GM19438 (cell line): ENCODE results near the gene SYTL3.

Experiments
- ATAC-seq: cut with Tn5 transposase; IDR thresholded peaks from one replicate; pipeline ENCODE4 v1.9.1; 2021; ENCODE audit warnings: low read depth; ENCODE audit not compliant: unreplicated experiment

Gene SYTL3

DNA sequence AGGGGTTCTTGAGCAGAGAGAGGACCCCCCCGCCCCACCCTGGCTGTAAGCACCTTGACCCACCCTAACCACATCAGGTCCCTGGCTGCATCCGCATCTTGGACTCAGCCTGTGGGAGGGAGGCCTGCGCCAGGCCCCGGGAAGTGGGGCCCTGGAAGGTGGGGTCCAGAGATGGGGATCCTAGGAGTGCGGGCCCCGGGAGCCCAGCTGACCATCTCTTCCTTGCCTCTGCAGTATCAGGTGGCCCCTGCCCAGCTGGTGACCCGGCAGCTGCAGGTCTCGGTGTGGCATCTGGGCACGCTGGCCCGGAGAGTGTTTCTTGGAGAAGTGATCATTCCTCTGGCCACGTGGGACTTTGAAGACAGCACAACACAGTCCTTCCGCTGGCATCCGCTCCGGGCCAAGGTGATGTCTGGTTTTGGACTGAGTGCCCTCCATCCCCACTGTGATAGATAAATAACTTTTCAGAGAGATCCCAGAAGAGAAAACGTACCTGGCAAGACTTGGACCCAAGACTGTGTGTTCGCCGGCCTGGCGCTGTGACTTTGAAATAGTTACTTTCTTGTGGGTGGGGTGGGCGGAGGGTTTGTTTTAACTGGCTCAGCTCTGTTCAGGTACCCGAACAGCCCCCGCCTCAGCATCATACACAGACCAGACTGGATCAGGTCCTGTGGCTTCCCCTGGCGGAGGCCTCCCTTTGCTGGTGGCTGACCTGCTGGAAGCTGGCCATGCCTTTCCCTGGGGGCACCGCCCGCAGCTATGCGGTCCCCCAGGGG is 107.3 kb downstream of the SYTL3 start:
- ATAC-seq, result no peak

DNA sequence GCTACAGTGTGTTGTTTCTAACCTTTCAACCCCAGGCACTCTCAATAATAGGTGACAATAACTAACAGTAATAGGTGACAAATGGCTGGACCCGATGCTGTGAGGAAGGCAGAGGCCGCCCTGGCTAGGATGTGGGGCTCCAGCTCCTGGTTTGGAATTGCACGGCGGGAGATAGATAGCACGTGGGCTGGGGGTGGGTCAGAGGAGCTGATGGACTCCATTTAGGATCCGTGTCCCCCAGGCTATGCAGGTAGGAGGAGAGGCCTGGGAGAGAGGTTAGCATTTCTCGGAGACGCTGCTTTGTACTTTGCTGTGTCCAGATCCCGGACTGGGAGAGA is 107.9 kb downstream of the SYTL3 start:
- no peak for ATAC-seq

DNA sequence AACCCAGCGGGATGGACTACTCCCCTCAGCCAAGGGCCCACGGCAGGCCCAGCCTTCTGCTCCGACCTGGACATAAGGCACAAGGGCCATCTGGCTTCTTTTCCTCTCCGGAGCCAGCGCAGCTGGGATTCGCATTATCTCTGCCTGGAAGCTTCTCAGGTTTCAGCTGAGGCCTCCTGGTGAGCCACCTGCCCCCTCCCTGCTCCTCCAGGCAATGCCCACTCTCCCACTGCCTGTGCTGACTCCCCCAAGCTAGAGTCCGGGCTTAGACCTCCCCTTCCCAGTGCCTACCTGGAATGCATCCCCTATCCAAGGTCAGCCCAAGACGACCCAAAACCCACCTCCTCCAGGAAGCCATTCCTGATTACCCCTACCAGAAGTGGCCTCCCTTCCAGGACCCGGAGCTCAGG is 108.6 kb downstream of the SYTL3 start:
- no peak for ATAC-seq

- ATAC-seq, result no peak
Observed at GRCh38 chr6:158758941-158759479, 109.2 kb downstream of the SYTL3 start.

DNA sequence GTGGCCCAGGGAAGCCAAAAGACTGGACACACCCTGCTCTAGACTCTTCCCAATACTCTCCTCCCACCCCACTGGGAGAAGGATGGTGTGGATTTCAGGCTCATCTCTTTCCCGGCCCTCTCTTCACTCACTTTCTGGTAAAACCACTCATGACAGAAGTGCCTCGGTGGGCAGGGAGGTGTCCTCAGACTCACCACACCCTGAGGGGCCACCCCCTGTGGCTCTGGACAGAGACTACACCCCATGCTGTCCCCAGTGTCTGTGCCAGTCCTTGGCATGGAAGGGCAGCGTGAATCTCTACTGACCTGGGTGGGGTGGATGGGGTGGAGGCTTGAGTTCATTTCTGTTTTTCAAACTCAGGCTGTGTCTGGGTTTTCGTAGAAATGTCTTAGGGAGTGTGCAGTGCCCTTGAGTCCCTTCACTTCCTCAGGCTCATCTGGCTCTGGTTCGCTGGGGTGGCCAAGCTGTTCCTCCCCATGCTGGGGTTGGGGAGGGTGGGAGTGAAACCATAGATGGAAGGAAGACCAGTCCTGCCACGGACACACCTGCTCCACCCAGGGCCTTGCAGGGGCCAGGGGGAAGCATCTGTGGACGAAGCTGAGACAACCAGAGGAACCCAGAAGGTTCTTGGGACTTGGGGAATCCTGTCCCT is 110.2 kb downstream of the SYTL3 start:
- ATAC-seq, result no peak

DNA sequence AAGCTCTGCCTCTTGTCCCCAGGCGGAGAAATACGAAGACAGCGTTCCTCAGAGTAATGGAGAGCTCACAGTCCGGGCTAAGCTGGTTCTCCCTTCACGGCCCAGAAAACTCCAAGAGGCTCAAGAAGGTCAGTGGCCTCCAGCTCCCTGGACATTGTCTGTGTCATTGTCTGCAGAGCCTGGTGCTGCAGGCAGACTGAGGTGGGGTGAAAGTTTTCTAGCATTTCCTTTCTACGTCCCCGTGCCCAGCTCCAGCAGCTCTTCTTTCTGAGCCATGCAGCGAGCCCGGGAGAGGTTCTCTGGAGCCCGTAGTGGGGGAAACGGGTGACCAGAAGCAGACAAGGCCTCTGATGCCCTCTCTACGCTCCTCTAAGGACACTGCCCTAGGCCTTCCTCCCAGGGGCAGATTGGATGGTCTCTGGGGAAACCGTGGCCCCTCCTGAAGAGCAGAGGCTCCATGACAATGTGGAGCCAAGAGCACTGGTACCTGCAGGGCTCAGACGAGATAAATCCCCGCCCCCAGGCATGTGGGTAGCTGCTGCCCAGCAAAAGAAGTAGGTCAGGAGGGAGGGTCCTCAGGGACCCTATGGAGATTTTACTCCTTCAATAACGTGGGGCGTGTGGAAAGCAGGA is 110.9 kb downstream of the SYTL3 start:
- no peak for ATAC-seq

DNA sequence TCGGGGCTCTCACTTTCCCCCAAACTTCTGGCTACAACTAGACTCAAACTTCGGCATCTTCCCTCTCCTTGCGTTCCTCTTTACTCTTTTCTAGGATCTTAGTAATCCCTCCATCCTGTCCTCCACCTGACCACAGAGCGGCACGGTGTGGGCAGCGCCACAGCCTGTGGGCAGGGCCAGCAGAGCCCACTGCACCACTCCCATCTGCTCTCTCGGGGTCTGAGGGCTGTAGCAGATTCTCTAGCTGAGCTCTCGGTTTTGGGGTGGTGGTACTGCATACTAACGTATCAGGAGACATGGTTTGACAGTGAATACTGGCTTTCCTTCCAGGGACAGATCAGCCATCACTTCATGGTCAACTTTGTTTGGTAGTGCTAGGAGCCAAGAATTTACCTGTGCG is 111.9 kb downstream of the SYTL3 start:
- no peak for ATAC-seq

DNA sequence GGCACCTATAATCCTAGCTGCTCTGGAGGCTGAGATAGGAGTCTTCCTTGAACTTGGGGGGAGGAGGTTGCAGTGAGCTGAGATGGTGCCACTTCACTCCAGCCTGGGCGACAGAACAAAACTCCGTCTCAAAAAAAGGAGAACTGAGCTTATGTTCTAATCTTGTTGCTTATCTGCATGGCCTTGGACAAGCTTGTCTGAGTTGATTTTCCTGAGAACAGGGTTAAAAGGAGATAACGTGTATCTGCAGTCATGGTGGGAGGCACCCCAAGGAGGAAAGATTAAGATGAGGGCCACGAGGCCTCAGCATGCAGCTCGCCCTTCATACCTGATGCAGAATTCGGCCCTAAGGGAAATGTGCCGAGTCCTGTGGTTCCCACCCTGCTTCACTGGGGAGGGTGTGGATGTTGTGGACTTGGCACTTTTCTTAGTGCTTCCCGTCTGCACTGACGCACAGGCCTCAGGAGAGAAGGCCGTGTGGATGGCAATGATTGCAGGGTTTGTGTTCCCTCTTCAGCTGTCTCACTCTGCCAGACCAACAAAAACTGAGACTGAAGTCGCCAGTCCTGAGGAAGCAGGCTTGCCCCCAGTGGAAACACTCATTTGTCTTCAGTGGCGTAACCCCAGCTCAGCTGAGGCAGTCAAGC is 113.1 kb downstream of the SYTL3 start:
- ATAC-seq, result no peak

DNA sequence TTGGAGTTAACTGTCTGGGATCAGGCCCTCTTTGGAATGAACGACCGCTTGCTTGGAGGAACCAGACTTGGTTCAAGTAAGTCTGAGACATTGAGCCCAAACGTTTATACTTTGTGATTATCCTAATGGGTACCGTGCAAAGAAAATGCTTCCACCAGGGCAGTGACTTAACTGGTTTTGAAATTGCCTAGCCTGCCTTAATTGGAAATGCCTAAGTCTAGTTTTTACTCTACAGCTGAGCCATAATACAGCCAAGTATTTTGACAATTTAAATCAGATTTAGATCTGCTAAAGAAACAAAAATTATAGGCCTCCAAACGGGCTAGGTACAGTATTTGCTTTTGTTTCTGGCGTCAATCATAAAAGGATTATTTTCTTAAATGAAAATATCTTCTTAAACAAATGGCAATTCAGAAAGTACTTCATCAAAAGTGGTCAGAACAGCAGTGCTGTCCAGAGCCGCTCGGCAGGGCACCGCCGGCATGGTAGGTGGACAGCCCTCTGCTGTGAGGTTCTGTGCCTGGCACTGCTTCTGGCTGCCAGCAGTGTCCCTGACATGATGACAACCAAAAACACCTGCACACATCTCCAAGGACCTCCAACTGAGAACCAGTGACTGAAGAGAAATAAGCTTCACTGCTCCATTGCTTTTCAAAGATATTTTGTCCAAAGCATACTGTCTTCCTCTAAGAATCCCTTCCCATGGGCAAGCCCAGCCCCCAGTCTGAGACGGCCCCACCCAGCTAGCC is 113.8 kb downstream of the SYTL3 start:
- ATAC-seq, result no peak

DNA sequence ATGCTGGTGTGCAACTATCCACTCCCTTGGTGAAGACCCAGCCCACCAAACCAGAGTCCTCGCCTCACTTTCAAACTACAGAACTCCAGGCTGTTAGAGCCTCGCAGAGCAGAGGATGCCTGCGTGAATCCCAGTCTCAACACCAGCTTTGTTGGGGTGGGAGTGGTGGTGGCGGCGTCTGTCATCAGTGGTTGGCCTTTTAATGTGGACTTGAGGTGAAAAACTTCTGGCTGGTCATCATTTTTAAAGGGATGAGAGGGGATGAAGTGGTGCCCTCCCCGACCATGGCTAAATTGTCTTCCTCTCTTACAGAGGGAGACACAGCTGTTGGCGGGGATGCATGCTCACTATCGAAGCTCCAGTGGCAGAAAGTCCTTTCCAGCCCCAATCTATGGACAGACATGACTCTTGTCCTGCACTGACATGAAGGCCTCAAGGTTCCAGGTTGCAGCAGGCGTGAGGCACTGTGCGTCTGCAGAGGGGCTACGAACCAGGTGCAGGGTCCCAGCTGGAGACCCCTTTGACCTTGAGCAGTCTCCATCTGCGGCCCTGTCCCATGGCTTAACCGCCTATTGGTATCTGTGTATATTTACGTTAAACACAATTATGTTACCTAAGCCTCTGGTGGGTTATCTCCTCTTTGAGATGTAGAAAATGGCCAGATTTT is 114.5 kb downstream of the SYTL3 start:
- no peak for ATAC-seq

GRCh38 chr6:158764926-158765325 is 115.1 kb downstream of the SYTL3 start:
- no peak for ATAC-seq

- ATAC-seq, result no peak
Observed at GRCh38 chr6:158765499-158766068, 115.7 kb downstream of the SYTL3 start.

GRCh38 chr6:158766621-158767455 is 117.0 kb downstream of the SYTL3 start:
- ATAC-seq, result no peak

DNA sequence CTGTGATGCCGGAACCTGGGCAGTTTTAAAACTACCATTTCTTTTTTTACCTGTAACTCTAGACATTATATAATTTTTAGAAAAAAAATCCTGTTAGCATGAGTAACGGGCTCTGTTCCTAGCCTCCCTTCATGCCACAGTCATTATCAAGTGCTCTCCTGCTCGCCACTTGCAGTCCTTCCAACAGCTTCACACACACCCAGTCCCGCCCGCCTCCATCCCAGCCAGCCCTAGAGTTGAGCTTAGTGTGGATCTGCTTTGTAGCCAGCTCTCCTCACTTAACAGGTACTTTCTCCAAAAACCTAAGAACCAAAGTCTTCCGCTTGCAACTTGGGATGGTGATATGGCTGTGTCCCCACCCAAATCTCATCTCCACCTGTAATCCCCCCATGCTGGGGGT is 117.9 kb downstream of the SYTL3 start:
- no peak for ATAC-seq

- no peak for ATAC-seq
Observed at GRCh38 chr6:158768436-158768835, 118.6 kb downstream of the SYTL3 start.

DNA sequence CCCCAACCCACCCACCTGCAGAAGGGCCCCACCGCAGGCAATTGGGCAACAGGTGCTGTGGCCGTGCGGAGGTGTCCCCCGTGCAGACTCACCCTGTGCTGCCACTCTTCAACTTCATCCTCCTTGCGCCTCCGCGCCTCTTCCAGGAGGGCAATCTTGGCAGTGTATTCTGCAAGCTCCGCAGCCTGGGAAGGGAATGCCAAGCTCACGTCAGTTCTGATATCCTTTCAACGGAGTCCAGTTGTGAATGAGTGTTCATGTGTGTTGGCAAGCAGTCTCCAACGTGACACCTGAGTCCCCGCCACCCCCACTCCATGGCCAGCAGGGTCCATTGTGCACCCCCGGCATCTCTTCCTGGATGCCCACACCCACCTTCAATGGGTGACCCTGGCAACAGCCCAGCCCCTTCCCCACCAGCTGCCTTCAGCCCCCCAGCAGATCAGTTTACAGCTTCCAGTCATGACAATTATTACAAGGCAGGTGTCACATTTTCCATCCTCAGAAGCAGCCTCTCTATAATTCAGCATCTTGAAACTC is 119.4 kb downstream of the SYTL3 start:
- ATAC-seq, result no peak

DNA sequence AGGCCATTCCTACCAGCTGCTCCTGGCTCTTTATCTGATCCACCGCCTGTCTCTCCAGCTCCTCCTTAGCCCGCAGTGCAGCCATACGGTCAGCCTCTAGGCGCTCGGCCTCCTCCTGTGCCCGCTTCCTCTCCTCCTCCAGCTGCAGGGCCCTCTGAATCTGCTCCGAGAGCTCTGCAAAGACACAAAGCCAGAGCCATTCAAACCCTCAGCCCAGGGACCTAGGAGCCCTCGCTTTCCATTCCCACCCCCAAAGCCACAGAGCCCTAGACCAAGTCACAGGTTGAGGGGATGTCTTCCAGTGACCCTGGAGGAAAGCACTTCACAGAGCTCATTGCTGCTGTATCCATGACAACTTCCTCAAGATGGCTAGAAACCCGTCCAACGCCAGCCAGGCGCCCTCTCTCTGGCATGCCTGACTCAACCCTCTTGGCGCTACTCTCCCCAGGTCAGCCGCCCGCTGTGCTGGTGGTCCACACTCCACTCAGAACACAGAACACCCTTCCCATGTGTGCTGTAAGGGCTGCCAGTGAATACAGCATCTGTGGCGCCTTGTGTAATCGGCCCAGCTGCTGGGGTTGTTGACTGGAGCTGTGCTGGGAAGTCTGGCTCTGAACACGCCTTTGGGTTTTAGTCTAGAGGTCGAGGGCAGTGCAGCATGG is 120.0 kb downstream of the SYTL3 start:
- no peak for ATAC-seq
